Neutrophil (primary cell): ENCODE measurements around the gene WFIKKN1.

Experiments used
- H3K27ac ChIP-seq: fragments of 200-600 bp; sonication (generic); 2 replicates; pipeline ENCODE4 v1.5.1; 2016; ENCODE audit warnings: mild to moderate bottlenecking, moderate library complexity
- H3K27me3 ChIP-seq: fragments of 200-600 bp; sonication (generic); 2 replicates; pipeline ENCODE4 v1.6.0; 2016; ENCODE audit warnings: mild to moderate bottlenecking
- H3K36me3 ChIP-seq: fragments of 200-600 bp; sonication (generic); 2 replicates; pipeline ENCODE4 v1.5.1; 2017
- H3K4me1 ChIP-seq, 2 experiments: fragments of 200-600 bp in 1 of 2; sonication (generic) in 1 of 2; 1 replicate in 1 of 2; 2 replicates in 1 of 2; pipeline versions ENCODE4 v1.5.1 to v1.6.1; 2013 to 2016; ENCODE audit warnings: low read depth in 1 of 2, low read length in 1 of 2, mild to moderate bottlenecking in 1 of 2, moderate library complexity in 1 of 2; ENCODE audit not compliant: control insufficient read depth in 1 of 2, insufficient read depth in 1 of 2
- H3K4me3 ChIP-seq, 2 experiments: fragments of 200-600 bp in 1 of 2; sonication (generic) in 1 of 2; 1 replicate in 1 of 2; 2 replicates in 1 of 2; pipeline ENCODE4 v1.5.1; 2013 to 2016; ENCODE audit warnings: low read depth in 1 of 2, low read length in 1 of 2, mild to moderate bottlenecking in 1 of 2, moderate library complexity in 1 of 2
- H3K9me3 ChIP-seq: fragments of 200-600 bp; sonication (generic); 2 replicates; pipeline ENCODE4 v1.5.1; 2016
- TF ChIP-seq, protein P1 (sequence below): fragments of 200-600 bp; sonication (generic); IDR thresholded peaks from 2 replicates; pipeline ENCODE4 v1.5.1; 2016; ENCODE audit warnings: antibody characterized with exemption

Gene WFIKKN1

DNA sequence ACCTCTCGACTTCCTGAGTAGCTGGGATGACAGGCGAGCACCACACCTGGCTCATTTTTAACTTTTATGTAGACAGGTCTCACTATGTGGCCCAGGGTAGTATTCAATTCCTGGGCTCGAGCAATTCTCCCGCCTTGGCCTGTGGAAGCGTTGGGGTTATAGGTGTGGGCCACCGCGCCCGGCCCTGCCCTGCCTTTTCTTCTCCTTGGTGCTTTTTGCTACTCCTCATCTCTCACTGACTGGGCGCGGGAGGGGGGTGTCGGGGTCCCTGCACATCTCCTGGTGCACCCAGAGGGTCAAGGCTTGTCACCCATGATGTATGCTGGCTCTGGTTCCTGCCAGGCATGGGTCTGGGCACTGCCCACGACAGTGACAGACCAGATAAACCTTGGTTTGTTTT lies 13.8 kb downstream of the WFIKKN1 start:
- H3K9me3 ChIP-seq: no peaks in the 10 kb centered on the region
- peaks cover 39 to 52% of the 10 kb centered on the region in 2 experiments for H3K4me1 ChIP-seq
- no peaks in the 10 kb centered on the region for H3K27me3 ChIP-seq
- H3K4me3 ChIP-seq: no peak overlapping the region
- H3K27ac ChIP-seq: no peak overlapping the region
- TF ChIP-seq, protein P1, sequence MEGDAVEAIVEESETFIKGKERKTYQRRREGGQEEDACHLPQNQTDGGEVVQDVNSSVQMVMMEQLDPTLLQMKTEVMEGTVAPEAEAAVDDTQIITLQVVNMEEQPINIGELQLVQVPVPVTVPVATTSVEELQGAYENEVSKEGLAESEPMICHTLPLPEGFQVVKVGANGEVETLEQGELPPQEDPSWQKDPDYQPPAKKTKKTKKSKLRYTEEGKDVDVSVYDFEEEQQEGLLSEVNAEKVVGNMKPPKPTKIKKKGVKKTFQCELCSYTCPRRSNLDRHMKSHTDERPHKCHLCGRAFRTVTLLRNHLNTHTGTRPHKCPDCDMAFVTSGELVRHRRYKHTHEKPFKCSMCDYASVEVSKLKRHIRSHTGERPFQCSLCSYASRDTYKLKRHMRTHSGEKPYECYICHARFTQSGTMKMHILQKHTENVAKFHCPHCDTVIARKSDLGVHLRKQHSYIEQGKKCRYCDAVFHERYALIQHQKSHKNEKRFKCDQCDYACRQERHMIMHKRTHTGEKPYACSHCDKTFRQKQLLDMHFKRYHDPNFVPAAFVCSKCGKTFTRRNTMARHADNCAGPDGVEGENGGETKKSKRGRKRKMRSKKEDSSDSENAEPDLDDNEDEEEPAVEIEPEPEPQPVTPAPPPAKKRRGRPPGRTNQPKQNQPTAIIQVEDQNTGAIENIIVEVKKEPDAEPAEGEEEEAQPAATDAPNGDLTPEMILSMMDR: no peak
- H3K36me3 ChIP-seq: no peaks in the 10 kb centered on the region

DNA sequence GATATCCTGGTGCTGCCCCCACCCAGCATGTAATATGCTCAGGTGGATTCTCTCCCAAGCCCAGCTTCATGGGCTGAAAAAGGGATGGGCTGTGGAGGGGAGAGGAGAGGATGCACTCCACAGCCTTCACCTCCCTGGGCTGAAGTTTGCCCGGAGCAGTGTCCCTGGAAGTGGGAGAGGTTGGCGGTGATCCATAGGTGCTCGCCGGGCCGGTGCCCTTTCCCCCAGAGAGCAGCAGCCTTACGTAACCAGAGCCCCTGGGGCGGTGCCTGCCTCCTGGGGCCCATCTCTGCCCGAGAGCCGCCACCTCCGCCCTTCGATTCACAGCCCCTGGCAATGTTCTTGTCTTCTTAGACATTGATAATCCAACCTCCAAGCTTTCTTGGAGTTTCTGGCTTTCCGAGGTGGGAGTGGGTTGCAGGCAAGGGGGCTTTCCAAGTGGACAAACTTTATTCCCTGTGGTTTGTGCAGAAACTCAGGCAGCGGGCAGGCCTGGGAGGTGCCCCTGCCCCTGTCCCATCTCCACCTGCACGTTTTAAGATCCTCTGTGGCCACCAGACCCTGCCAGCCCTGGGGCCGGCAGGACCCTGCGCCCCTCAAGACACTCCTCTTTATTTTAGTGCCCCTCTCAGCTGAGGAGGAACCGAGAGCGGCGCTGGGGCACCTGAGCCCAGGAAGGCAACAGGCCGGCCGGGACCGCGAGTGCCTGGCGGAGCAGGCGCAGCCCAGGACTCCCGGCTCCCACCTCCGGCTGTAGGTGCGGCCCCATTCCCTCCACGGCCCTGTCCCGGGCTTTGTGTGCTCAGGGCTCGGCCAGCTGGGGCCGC lies 15.3 kb downstream of the WFIKKN1 start:
- Histone ChIP-seq H3K9me3 (no peaks in the 10 kb centered on the region), H3K27me3 (no peaks in the 10 kb centered on the region), H3K36me3 (no peaks in the 10 kb centered on the region), H3K4me1 (peaks cover 43 to 56% of the 10 kb centered on the region in 2 experiments), H3K4me3 (no peak overlapping the region), H3K27ac (no peak overlapping the region)
- TF ChIP-seq, protein P1: no peak

DNA sequence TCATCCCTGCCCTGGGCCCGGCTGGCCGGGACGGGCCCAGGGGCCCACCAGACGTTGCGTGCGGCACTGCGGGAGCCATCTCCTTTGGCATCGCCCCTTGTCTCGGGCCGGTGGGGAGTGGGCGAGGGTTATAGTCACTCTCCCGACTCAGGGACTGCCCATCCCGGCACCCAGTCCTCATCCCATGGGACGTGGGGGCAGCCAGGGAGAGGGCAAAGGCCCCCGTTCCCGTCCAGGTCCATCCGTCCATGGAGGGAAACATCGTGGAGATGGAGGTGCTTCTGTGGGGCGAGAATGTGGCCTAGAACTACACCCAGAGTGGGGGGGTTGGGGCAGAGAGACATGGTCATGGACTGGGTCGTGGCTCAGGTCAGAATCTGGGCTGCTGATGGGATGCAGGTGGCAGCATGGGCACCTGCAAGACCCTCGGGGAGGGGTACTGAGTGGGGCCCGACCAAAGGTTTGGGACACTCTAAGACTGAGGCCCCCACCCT lies 15.9 kb downstream of the WFIKKN1 start:
- Histone ChIP-seq H3K36me3 (no peaks in the 10 kb centered on the region), H3K27me3 (no peaks in the 10 kb centered on the region), H3K9me3 (no peaks in the 10 kb centered on the region), H3K27ac (no peak overlapping the region), H3K4me3 (no peak overlapping the region), H3K4me1 (peaks cover 38 to 50% of the 10 kb centered on the region in 2 experiments)
- TF ChIP-seq, protein P1: no peak

DNA sequence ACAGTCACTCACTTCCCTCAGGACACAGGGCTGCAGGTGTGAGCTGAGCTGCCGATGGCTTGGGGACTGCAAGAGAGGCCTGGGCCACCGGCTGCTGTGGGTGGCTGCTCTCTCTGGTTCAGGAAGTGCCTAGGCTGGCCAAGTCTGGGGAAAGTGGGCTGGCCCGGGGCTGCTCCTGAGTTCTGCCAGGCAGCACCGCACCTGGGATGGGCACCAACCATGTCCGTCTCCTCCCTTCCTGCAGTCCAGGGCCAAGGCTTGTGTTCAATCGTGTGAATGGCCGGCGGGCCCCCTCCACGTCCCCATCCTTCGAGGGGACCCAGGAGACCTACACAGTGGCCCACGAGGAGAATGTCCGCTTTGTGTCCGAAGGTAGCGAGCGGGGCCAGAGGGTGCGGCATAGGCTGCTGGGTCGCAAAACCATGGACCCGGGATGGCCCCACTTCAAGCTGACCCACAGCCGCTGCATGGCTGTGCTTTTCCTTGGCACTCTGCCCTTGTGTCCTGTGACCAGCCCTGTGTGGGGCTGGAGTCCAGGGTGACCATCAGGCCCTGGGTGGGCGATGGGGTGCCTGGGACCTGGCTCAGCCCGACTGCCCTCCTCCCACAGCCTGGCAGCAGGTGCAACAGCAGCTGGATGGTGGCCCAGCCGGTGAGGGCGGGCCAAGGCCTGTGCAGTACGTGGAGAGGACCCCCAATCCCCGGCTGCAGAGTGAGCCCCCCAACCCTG lies 16.6 kb downstream of the WFIKKN1 start:
- Histone ChIP-seq H3K4me1 (peaks cover 37 to 46% of the 10 kb centered on the region in 2 experiments), H3K27me3 (no peaks in the 10 kb centered on the region), H3K9me3 (no peaks in the 10 kb centered on the region), H3K4me3 (no peak overlapping the region), H3K36me3 (no peaks in the 10 kb centered on the region), H3K27ac (no peak overlapping the region)
- TF ChIP-seq, protein P1: no peak

DNA sequence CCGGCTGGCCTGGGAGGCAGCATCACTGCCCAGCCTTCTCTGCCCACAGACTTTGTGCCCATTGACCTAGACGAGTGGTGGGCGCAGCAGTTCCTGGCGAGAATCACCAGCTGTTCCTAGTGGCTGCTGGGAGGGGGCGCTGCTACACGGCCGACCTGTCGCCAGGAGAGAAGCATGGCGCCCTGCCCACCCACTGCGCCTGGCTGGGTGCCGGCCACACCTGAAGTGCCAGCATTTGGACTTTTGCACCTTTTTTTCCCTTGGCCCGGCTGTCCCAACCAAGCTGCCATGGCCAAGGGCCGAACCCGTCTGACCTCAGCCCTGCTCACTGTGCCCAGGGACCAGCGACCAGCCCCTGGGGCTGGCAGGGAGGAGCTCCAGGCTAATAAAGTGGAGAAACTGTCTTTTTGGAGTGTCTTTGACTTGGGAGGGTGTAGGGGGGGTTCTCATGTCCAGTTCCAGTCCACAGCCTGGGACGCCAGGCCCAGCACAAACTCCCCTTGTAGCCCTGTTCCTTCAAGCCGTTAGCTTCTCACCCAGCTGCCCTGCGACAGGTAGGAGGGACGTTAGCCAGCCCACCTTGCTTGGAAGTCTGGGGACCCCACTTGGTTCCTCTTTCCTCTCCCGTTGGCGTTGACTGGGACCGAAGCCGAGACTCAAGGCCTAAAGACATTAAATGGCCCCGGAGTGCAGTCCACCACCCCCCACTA lies 17.4 kb downstream of the WFIKKN1 start:
- TF ChIP-seq, protein P1: no peak
- Histone ChIP-seq H3K4me1 (peaks cover 28 to 37% of the 10 kb centered on the region in 2 experiments), H3K9me3 (no peaks in the 10 kb centered on the region), H3K36me3 (no peaks in the 10 kb centered on the region), H3K27me3 (no peaks in the 10 kb centered on the region), H3K27ac (peak overlapping the region; percentile 78), H3K4me3 (peak overlapping the region; percentile 80 to 84)
